Peyer's patch (tissue), 4 donors: ENCODE data around the gene TTLL8. TPM values are rescaled to one million over a fixed set of nuclear protein-coding genes. Genes with fewer than 3 reads are reported as not detected.
"Not testable (repeated sequence)": the region's sequence is repeated elsewhere in the genome, so short reads cannot be mapped to it uniquely, and the experiment has no call there.

Experiments used
- DNase-seq, 3 donors: peaks; one replicate each; pipeline ENCODE4 v3.0.0-alpha.2; 2017 to 2019
- H3K27ac ChIP-seq, 4 donors: fragments of 200-600 bp; sonication (generic); one replicate each; pipeline ENCODE4 v1.5.1; 2016 to 2019
- H3K27me3 ChIP-seq, 2 donors: fragments of 200-600 bp; sonication (generic); one replicate each; pipeline ENCODE4 v1.5.1; 2019
- H3K36me3 ChIP-seq, 3 donors: fragments of 200-600 bp; sonication (generic); one replicate each; pipeline ENCODE4 v1.5.1; 2016 to 2019
- H3K4me1 ChIP-seq, 4 donors: fragments of 200-600 bp; sonication (generic); one replicate each; pipeline ENCODE4 v1.5.1; 2016 to 2019
- H3K4me3 ChIP-seq, 4 donors: fragments of 200-600 bp; sonication (generic); 1 replicate in 3 of 4; 2 replicates in 1 of 4; pipeline ENCODE4 v1.5.1; 2016 to 2019; ENCODE audit warnings: mild to moderate bottlenecking in 1 of 4
- H3K9me3 ChIP-seq, 4 donors: fragments of 200-600 bp; sonication (generic); one replicate each; pipeline ENCODE4 v1.5.1; 2016 to 2019; ENCODE audit warnings: mild to moderate bottlenecking in 1 of 4
- POLR2A ChIP-seq, 2 donors: fragments of 450-650 bp; IDR thresholded peaks; one replicate each; pipeline ENCODE4 v1.5.1; 2017; ENCODE audit warnings: antibody characterized with exemption in 2 of 2, mild to moderate bottlenecking in 2 of 2, moderate library complexity in 2 of 2
- total RNA-seq, 4 donors: library from RNA; depleted of rRNA; stranded (reverse); fragments of >200 nt; gene quantifications; one replicate each; pipeline ENCODE4 v1.1.0, GENCODE V29; 2016
- TF ChIP-seq, protein P1 (sequence below), 6 experiments: fragments of 450-650 bp in 4 of 6; fragments of 200-600 bp in 2 of 6; sonication (generic) in 1 of 6; IDR thresholded peaks; one replicate each; pipeline ENCODE4 v1.5.1; 2017 to 2019; ENCODE audit warnings: antibody characterized with exemption in 6 of 6, mild to moderate bottlenecking in 3 of 6, moderate library complexity in 1 of 6

The TTLL8 gene
- total RNA-seq, 4 donors from 2014 or later, result not detected

DNA sequence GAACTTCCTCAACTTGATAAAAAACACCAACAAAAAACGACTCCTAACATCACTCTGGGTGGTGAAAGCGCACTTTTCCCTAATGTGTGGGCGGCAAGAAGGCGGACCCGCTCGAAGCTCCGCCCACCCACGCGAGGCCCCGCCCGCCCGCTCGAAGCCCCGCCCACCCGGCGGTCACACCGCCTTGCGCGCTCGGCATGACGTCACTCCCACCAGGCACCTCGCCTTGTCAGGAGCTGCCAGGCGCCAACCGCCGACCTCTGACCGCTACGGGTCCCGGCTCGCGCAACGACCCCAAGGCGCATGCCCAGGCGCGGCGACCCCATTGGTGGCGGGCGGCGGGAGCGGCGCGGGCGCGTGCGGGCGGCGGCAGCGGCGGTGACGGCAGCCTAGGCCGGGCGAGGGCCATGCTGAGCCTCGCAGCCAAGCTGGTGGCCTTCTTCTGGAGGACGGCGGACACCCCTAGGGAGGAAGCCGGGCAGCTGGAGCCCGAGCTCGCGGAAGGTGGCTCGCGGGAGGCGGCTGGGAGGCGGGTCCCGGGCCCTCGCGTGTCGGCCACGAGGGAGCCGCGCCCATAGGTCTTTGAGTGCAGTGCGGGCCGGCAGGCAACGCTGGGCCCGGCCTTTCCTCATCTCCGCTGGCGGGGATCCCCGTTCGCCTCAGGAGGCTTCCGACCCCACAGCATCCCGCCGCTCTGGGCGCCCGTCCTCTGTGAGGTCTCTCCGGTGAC, 31.7 kb upstream of the TTLL8 start, which contains the start of gene MOV10L1:
MOV10L1 (plus strand) TSS at position 325 of the 730 bp plus-strand sequence; CDS start at position 408, 83 bp downstream.
- Histone ChIP-seq H3K4me3 (no peak within 1 kb of the TSS), H3K4me1 (no peaks in the 10 kb centered on the region), H3K36me3 (no peaks in the 10 kb centered on the region), H3K27me3 (no peaks in the 10 kb centered on the region), H3K27ac (no peak within 1 kb of the TSS), H3K9me3 (no peaks in the 10 kb centered on the region)
- no peak for DNase-seq
- TF ChIP-seq POLR2A (IDR thresholded peaks at IDR 0.05), result no peak
- TF ChIP-seq, protein P1, sequence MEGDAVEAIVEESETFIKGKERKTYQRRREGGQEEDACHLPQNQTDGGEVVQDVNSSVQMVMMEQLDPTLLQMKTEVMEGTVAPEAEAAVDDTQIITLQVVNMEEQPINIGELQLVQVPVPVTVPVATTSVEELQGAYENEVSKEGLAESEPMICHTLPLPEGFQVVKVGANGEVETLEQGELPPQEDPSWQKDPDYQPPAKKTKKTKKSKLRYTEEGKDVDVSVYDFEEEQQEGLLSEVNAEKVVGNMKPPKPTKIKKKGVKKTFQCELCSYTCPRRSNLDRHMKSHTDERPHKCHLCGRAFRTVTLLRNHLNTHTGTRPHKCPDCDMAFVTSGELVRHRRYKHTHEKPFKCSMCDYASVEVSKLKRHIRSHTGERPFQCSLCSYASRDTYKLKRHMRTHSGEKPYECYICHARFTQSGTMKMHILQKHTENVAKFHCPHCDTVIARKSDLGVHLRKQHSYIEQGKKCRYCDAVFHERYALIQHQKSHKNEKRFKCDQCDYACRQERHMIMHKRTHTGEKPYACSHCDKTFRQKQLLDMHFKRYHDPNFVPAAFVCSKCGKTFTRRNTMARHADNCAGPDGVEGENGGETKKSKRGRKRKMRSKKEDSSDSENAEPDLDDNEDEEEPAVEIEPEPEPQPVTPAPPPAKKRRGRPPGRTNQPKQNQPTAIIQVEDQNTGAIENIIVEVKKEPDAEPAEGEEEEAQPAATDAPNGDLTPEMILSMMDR (IDR thresholded peaks at IDR 0.05), result no peak

- DNase-seq, result no peak
- H3K4me3 ChIP-seq, result no peak overlapping the region
- H3K9me3 ChIP-seq, result no peaks in the 10 kb centered on the region
- H3K27ac ChIP-seq, result no peak overlapping the region
- TF ChIP-seq, protein P1 (IDR thresholded peaks at IDR 0.05), result no peak
- no peak for TF ChIP-seq POLR2A (IDR thresholded peaks at IDR 0.05)
- no peaks in the 10 kb centered on the region for H3K27me3 ChIP-seq
- H3K4me1 ChIP-seq, result no peaks in the 10 kb centered on the region
- no peaks in the 10 kb centered on the region for H3K36me3 ChIP-seq
Observed at GRCh38 chr22:50089231-50089630, 31.1 kb upstream of the TTLL8 start.

GRCh38 chr22:50088096-50088495, 30.0 kb upstream of the TTLL8 start:
- H3K36me3 ChIP-seq, result no peaks in the 10 kb centered on the region
- DNase-seq, result no peak
- H3K9me3 ChIP-seq, result no peaks in the 10 kb centered on the region
- H3K4me3 ChIP-seq, result no peak overlapping the region
- H3K27me3 ChIP-seq, result no peaks in the 10 kb centered on the region
- no peak for TF ChIP-seq POLR2A (IDR thresholded peaks at IDR 0.05)
- TF ChIP-seq, protein P1 (IDR thresholded peaks at IDR 0.05), result no peak
- no peaks in the 10 kb centered on the region for H3K4me1 ChIP-seq
- H3K27ac ChIP-seq, result no peak overlapping the region

DNA sequence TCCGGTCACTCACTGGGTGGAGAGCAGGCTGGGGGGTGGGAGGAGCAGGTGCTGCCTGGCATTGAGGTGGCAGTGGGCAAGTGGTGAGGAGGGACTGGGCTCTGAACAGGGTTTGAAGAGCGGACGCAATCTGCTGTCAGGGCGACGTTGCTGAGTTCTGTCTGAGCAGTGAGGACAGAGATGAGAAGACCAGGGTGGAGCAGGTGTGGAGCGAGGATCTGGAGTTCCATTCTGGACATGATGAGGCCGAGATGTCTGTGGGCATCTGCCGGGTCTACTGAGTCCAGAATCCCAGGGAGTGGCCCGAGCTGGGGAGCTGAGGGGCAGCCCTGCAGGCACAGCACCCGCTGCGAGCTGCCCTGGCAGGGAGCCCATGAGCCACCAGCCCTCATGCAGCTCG, 29.5 kb upstream of the TTLL8 start:
- no peak for DNase-seq
- Histone ChIP-seq H3K36me3 (no peaks in the 10 kb centered on the region), H3K4me3 (no peak overlapping the region), H3K27me3 (no peaks in the 10 kb centered on the region), H3K4me1 (no peaks in the 10 kb centered on the region), H3K27ac (no peak overlapping the region), H3K9me3 (no peaks in the 10 kb centered on the region)
- TF ChIP-seq POLR2A (IDR thresholded peaks at IDR 0.05), result no peak
- TF ChIP-seq, protein P1 (IDR thresholded peaks at IDR 0.05), result no peak

GRCh38 chr22:50086975-50087374, 28.9 kb upstream of the TTLL8 start:
- not testable (repeated sequence) for H3K4me1 ChIP-seq, H3K9me3 ChIP-seq, H3K27me3 ChIP-seq, H3K27ac ChIP-seq, H3K4me3 ChIP-seq, H3K36me3 ChIP-seq, DNase-seq

- Histone ChIP-seq H3K4me3 (no peak overlapping the region), H3K9me3 (no peaks in the 10 kb centered on the region), H3K36me3 (no peaks in the 10 kb centered on the region), H3K27ac (no peak overlapping the region), H3K27me3 (no peaks in the 10 kb centered on the region), H3K4me1 (no peaks in the 10 kb centered on the region)
- no peak for DNase-seq
- no peak for TF ChIP-seq POLR2A (IDR thresholded peaks at IDR 0.05)
- TF ChIP-seq, protein P1 (IDR thresholded peaks at IDR 0.05), result no peak
Observed at GRCh38 chr22:50086526-50086925, 28.4 kb upstream of the TTLL8 start.
